Progenitor cell of endocrine pancreas (in vitro differentiated cells): ENCODE data around the gene ATXN10. TPM values are rescaled to one million over a fixed set of nuclear protein-coding genes. Genes with fewer than 3 reads are reported as not detected.

Experiments used
- DNase-seq: peaks from one replicate; pipeline ENCODE4 v3.0.0; 2021; ENCODE audit warnings: low spot score; ENCODE audit not compliant: unreplicated experiment
- H3K27ac Mint-ChIP-seq: 2 replicates; pipeline ENCODE4 v1.8.0; 2021; ENCODE audit warnings: mild to moderate bottlenecking, moderate library complexity, mixed read lengths
- H3K27me3 Mint-ChIP-seq: 2 replicates; pipeline ENCODE4 v1.8.0; 2021; ENCODE audit warnings: mixed read lengths
- H3K36me3 Mint-ChIP-seq: 2 replicates; pipeline ENCODE4 v1.8.0; 2022; ENCODE audit warnings: mixed read lengths; ENCODE audit not compliant: insufficient read depth
- H3K4me1 Mint-ChIP-seq: 2 replicates; pipeline ENCODE4 v1.8.0; 2021; ENCODE audit warnings: low read depth, mixed read lengths
- H3K4me3 Mint-ChIP-seq: 2 replicates; pipeline ENCODE4 v1.8.0; 2021; ENCODE audit warnings: low read depth, mild to moderate bottlenecking, moderate library complexity, mixed read lengths
- H3K9me3 Mint-ChIP-seq: 2 replicates; pipeline ENCODE4 v1.8.0; 2021; ENCODE audit warnings: low read depth, mixed read lengths
- CTCF ChIP-seq: fragments of 200-600 bp; sonication (generic); IDR thresholded peaks from one replicate; pipeline ENCODE4 v1.5.0; 2021; ENCODE audit warnings: antibody characterized with exemption, mild to moderate bottlenecking; ENCODE audit not compliant: unreplicated experiment
- total RNA-seq: library from RNA; stranded (reverse); gene quantifications from 2 replicates; pipeline ENCODE4 v1.2.1, GENCODE V29; 2021

ATXN10 gene
- total RNA-seq, 1 donor from 2014 or later: 177 TPM

DNA sequence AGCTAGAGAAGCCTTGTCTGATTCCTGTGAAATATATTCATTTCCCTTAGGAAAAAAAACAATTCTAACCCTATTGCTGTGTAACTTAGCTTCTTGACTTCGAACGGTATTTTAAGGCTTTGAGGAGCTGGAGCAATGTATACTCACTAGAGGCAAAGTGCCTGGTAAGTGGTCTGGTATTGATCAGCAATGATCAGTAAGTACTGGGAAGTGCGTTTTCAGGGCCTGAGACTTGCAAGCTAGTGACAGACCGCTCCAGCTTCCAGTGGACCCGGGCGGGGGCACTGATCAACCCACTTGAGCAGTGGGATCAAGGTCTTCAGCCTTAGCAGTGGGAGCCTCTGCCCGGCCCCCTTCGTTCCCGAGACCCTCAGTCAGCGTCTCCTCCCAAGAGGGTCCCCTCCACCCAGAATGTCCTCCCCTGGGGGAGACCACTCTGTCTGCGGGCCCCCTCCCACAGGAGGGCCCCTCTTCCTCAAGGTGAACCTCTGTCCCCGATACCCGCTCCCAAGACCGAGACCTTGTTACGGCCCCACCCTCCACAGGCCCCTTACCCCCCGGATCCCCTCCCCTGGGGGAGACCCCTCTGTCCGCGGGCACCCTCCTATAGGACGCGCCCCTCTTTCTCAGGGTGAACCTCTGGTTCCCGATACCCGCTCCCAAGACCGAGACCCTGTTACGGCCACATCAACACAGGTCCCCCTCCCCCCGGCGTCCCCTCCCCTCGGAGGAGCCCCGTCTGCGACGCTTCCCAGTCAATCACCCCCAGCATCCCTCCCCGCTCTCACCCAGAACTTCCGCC, 452 bp upstream of the ATXN10 start:
- Mint-ChIP-seq H3K9me3 (peaks cover 3% of the 10 kb centered on the region), H3K27me3 (peaks cover 3% of the 10 kb centered on the region)

GRCh38 chr22:45672564-45673481, 1.2 kb downstream of the ATXN10 start:
- Mint-ChIP-seq H3K27ac (peak overlapping the region; percentile 94), H3K4me1 (peaks cover 35% of the 10 kb centered on the region), H3K27me3 (no peaks in the 10 kb centered on the region), H3K9me3 (no peaks in the 10 kb centered on the region), H3K36me3 (peaks cover 2% of the 10 kb centered on the region), H3K4me3 (peak overlapping the region; percentile 87)
- no peak for DNase-seq
- TF ChIP-seq CTCF: no peak

More for the DNA sequence above, 452 bp upstream of the ATXN10 start:
- Mint-ChIP-seq H3K4me3 (peak overlapping the region; percentile 87), H3K27ac (peak overlapping the region; percentile 92), H3K4me1 (peaks cover 39% of the 10 kb centered on the region), H3K36me3 (peaks cover 2% of the 10 kb centered on the region)
- no peak for TF ChIP-seq CTCF
- DNase-seq: peak; percentile 12

DNA sequence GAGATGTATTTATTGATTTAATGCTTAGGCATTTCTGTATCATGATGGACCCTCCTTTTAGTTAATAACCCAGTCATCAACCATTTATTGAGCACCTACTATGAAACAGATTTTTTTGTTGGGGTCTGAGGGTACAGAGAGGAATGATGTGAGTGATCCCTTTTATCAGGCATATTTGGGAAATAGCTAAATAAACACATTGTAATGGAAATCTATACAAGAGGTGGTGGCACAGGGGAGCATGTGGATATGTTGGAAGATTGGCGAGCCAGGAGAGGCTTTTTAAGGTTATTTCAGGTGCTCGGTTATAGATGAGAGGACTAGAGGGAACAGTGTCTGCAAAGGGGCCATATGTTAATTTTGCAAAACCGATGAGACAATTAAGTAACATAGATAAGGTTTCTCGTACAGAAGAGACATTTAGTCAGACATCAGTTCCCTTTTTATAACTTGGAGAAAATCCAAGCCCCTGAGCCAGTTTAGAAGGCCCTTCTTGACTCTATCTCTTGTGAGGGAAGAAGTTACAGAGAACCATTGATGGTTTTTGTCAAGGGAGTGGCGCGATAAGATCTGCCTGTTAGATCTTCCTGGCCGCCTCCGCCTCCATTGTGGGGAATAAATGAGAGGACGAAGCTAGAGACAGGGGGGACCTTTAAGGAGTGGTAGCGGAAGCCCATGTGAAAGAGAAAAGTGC, 2.0 kb downstream of the ATXN10 start:
- Mint-ChIP-seq H3K27me3 (no peaks in the 10 kb centered on the region), H3K4me1 (peaks cover 36% of the 10 kb centered on the region), H3K4me3 (peak overlapping the region; percentile 87), H3K27ac (peak overlapping the region; percentile 0), H3K9me3 (no peaks in the 10 kb centered on the region), H3K36me3 (peaks cover 2% of the 10 kb centered on the region)
- no peak for TF ChIP-seq CTCF
- DNase-seq: no peak

DNA sequence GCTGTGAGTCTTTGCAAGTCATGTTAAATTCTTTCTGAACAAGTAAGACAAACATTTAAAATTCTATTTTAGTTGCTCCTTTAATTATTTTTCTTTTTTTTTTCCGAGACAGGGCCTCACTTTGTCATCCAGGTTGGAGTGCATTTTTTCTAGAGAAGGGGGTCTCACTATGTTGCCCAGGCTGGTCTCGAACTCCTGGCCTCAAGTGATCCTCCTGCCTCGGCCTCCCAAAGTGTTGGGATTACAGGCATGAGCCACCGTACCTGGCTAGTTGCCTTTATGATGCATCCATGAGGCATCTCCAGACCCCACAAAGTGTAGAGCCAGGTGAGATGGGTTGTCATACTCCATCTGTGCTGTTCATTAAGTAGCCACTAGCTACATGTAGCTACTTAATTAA, 4.4 kb downstream of the ATXN10 start:
- Mint-ChIP-seq H3K27ac (no peak overlapping the region), H3K9me3 (no peaks in the 10 kb centered on the region), H3K36me3 (peaks cover 2% of the 10 kb centered on the region), H3K4me3 (no peak overlapping the region), H3K4me1 (peaks cover 29% of the 10 kb centered on the region), H3K27me3 (no peaks in the 10 kb centered on the region)
- no peak for TF ChIP-seq CTCF
- DNase-seq: no peak

GRCh38 chr22:45677063-45677462, 5.4 kb downstream of the ATXN10 start:
- H3K4me1 Mint-ChIP-seq: peaks cover 27% of the 10 kb centered on the region
- no peak overlapping the region for H3K4me3 Mint-ChIP-seq
- no peak overlapping the region for H3K27ac Mint-ChIP-seq
- no peak for TF ChIP-seq CTCF
- H3K36me3 Mint-ChIP-seq: peaks cover 2% of the 10 kb centered on the region
- H3K9me3 Mint-ChIP-seq: no peaks in the 10 kb centered on the region
- H3K27me3 Mint-ChIP-seq: no peaks in the 10 kb centered on the region
- no peak for DNase-seq
